ENCODE results near the gene PUS3.

Gene PUS3

GRCh38 chr11:125924384-125925007 lies 21.5 kb upstream of the PUS3 start:
- Histone ChIP-seq H3K14ac (ENCODE audit: low read length) (no peak overlapping the region), H3K9me3 (replicated peaks in 1 of 2; ENCODE audit: control insufficient read depth in 2 of 2, insufficient read depth in 1 of 2, low read depth in 1 of 2, low read length in 2 of 2) (no peaks in the 10 kb centered on the region), H4K8ac (ENCODE audit: low read depth, low read length) (no peak overlapping the region), H3K4me2 (ENCODE audit: insufficient read depth, low read length, poor library complexity, severe bottlenecking) (no peak overlapping the region), H3K27me3 (ENCODE audit: control insufficient read depth in 3 of 3, insufficient read depth in 3 of 3, low read depth in 1 of 3, low read length in 3 of 3) (peaks cover 0 to 20% (median 0%) of the 10 kb centered on the region in 3 experiments), H2BK15ac (ENCODE audit: low read length) (no peak overlapping the region), H3K23ac (ENCODE audit: low read depth, low read length, poor library complexity) (no peak overlapping the region), H2BK12ac (ENCODE audit: low read length) (no peak overlapping the region), H3K27ac (replicated peaks; ENCODE audit: low read length) (no peak overlapping the region), H3K36me3 (replicated peaks in 1 of 2; ENCODE audit: control insufficient read depth in 2 of 2, insufficient read depth in 2 of 2, low read length in 2 of 2) (no peaks in the 10 kb centered on the region), H2BK120ac (ENCODE audit: low read depth, low read length) (no peak overlapping the region), H3K4me3 (ENCODE audit: low read length in 2 of 2) (no peak overlapping the region), H2BK5ac (ENCODE audit: low read length) (no peak overlapping the region), H2AK5ac (ENCODE audit: low read depth, low read length) (no peak overlapping the region), H3K4me1 (ENCODE audit: control insufficient read depth in 2 of 2, insufficient read depth in 1 of 2, low read depth in 1 of 2, low read length in 2 of 2) (peaks cover 0 to 2% of the 10 kb centered on the region in 2 donors), H3K9ac (ENCODE audit: low read depth, low read length, poor library complexity) (no peak overlapping the region), H2AFZ (ENCODE audit: low read length) (no peak overlapping the region), H4K91ac (ENCODE audit: low read depth, low read length, poor library complexity) (no peak overlapping the region), H3K79me1 (ENCODE audit: low read depth, low read length) (no peaks in the 10 kb centered on the region), H3K18ac (ENCODE audit: low read length) (no peak overlapping the region), H3K4ac (ENCODE audit: low read length) (no peak overlapping the region)
- DNase-seq (ENCODE audit: low spot score), result no peak
- WGBS, 2 donors (ENCODE audit: extremely low coverage in 2 of 2, insufficient read length in 2 of 2, insufficient replicate concordance in 1 of 2), result no CpG with 5 or more reads among the region's 9 CpGs

GRCh38 chr11:125923633-125924032 lies 20.6 kb upstream of the PUS3 start:
- Histone ChIP-seq H2AFZ (ENCODE audit: low read length) (no peak overlapping the region), H3K36me3 (replicated peaks in 1 of 2; ENCODE audit: control insufficient read depth in 2 of 2, insufficient read depth in 2 of 2, low read length in 2 of 2) (no peaks in the 10 kb centered on the region), H3K9ac (ENCODE audit: low read depth, low read length, poor library complexity) (no peak overlapping the region), H3K18ac (ENCODE audit: low read length) (no peak overlapping the region), H3K14ac (ENCODE audit: low read length) (no peak overlapping the region), H4K8ac (ENCODE audit: low read depth, low read length) (no peak overlapping the region), H3K4ac (ENCODE audit: low read length) (no peak overlapping the region), H3K27ac (replicated peaks; ENCODE audit: low read length) (no peak overlapping the region), H4K91ac (ENCODE audit: low read depth, low read length, poor library complexity) (no peak overlapping the region), H2AK5ac (ENCODE audit: low read depth, low read length) (no peak overlapping the region), H2BK5ac (ENCODE audit: low read length) (no peak overlapping the region), H3K4me1 (ENCODE audit: control insufficient read depth in 2 of 2, insufficient read depth in 1 of 2, low read depth in 1 of 2, low read length in 2 of 2) (peaks cover 0 to 2% of the 10 kb centered on the region in 2 donors), H2BK120ac (ENCODE audit: low read depth, low read length) (no peak overlapping the region), H2BK12ac (ENCODE audit: low read length) (no peak overlapping the region), H3K23ac (ENCODE audit: low read depth, low read length, poor library complexity) (no peak overlapping the region), H3K4me3 (ENCODE audit: low read length in 2 of 2) (no peak overlapping the region), H3K4me2 (ENCODE audit: insufficient read depth, low read length, poor library complexity, severe bottlenecking) (no peak overlapping the region), H3K27me3 (ENCODE audit: control insufficient read depth in 3 of 3, insufficient read depth in 3 of 3, low read depth in 1 of 3, low read length in 3 of 3) (peaks cover 0 to 20% (median 0%) of the 10 kb centered on the region in 3 experiments), H2BK15ac (ENCODE audit: low read length) (no peak overlapping the region), H3K79me1 (ENCODE audit: low read depth, low read length) (no peaks in the 10 kb centered on the region), H3K9me3 (replicated peaks in 1 of 2; ENCODE audit: control insufficient read depth in 2 of 2, insufficient read depth in 1 of 2, low read depth in 1 of 2, low read length in 2 of 2) (no peaks in the 10 kb centered on the region)
- WGBS, 2 donors (ENCODE audit: extremely low coverage in 2 of 2, insufficient read length in 2 of 2, insufficient replicate concordance in 1 of 2), result no CpG with 5 or more reads among the region's 8 CpGs
- DNase-seq (ENCODE audit: low spot score), result no peak

- peak; percentile 79 for DNase-seq (ENCODE audit: low spot score)
Observed at GRCh38 chr11:125923012-125923579, 20.1 kb upstream of the PUS3 start.

GRCh38 chr11:125922156-125922555 lies 19.1 kb upstream of the PUS3 start:
- Histone ChIP-seq H3K4ac (ENCODE audit: low read length) (no peak overlapping the region), H2BK5ac (ENCODE audit: low read length) (no peak overlapping the region), H2BK120ac (ENCODE audit: low read depth, low read length) (no peak overlapping the region), H3K18ac (ENCODE audit: low read length) (no peak overlapping the region), H2BK12ac (ENCODE audit: low read length) (no peak overlapping the region), H3K4me3 (ENCODE audit: low read length in 2 of 2) (no peak overlapping the region), H3K79me1 (ENCODE audit: low read depth, low read length) (no peaks in the 10 kb centered on the region), H3K36me3 (replicated peaks in 1 of 2; ENCODE audit: control insufficient read depth in 2 of 2, insufficient read depth in 2 of 2, low read length in 2 of 2) (no peaks in the 10 kb centered on the region), H2BK15ac (ENCODE audit: low read length) (no peak overlapping the region), H4K91ac (ENCODE audit: low read depth, low read length, poor library complexity) (no peak overlapping the region), H3K23ac (ENCODE audit: low read depth, low read length, poor library complexity) (no peak overlapping the region), H3K27ac (replicated peaks; ENCODE audit: low read length) (no peak overlapping the region), H3K9ac (ENCODE audit: low read depth, low read length, poor library complexity) (no peak overlapping the region), H3K27me3 (ENCODE audit: control insufficient read depth in 3 of 3, insufficient read depth in 3 of 3, low read depth in 1 of 3, low read length in 3 of 3) (peaks cover 0 to 20% (median 0%) of the 10 kb centered on the region in 3 experiments), H4K8ac (ENCODE audit: low read depth, low read length) (no peak overlapping the region), H3K9me3 (replicated peaks in 1 of 2; ENCODE audit: control insufficient read depth in 2 of 2, insufficient read depth in 1 of 2, low read depth in 1 of 2, low read length in 2 of 2) (no peaks in the 10 kb centered on the region), H3K4me1 (ENCODE audit: control insufficient read depth in 2 of 2, insufficient read depth in 1 of 2, low read depth in 1 of 2, low read length in 2 of 2) (peaks cover 0 to 2% of the 10 kb centered on the region in 2 donors), H3K14ac (ENCODE audit: low read length) (no peak overlapping the region), H2AFZ (ENCODE audit: low read length) (no peak overlapping the region), H3K4me2 (ENCODE audit: insufficient read depth, low read length, poor library complexity, severe bottlenecking) (no peak overlapping the region), H2AK5ac (ENCODE audit: low read depth, low read length) (no peak overlapping the region)
- WGBS, 2 donors (ENCODE audit: extremely low coverage in 2 of 2, insufficient read length in 2 of 2, insufficient replicate concordance in 1 of 2), result no CpG with 5 or more reads among the region's 3 CpGs
- DNase-seq (ENCODE audit: low spot score), result no peak

More at GRCh38 chr11:125923012-125923579, 20.1 kb upstream of the PUS3 start:
- no CpG with 5 or more reads among the region's 8 CpGs for WGBS, 2 donors (ENCODE audit: extremely low coverage in 2 of 2, insufficient read length in 2 of 2, insufficient replicate concordance in 1 of 2)
- Histone ChIP-seq H2AFZ (ENCODE audit: low read length) (no peak overlapping the region), H3K14ac (ENCODE audit: low read length) (no peak overlapping the region), H2BK12ac (ENCODE audit: low read length) (no peak overlapping the region), H3K4me1 (ENCODE audit: control insufficient read depth in 2 of 2, insufficient read depth in 1 of 2, low read depth in 1 of 2, low read length in 2 of 2) (peaks cover 0 to 2% of the 10 kb centered on the region in 2 donors), H3K18ac (ENCODE audit: low read length) (no peak overlapping the region), H3K9ac (ENCODE audit: low read depth, low read length, poor library complexity) (no peak overlapping the region), H3K9me3 (replicated peaks in 1 of 2; ENCODE audit: control insufficient read depth in 2 of 2, insufficient read depth in 1 of 2, low read depth in 1 of 2, low read length in 2 of 2) (no peaks in the 10 kb centered on the region), H4K8ac (ENCODE audit: low read depth, low read length) (no peak overlapping the region), H3K23ac (ENCODE audit: low read depth, low read length, poor library complexity) (no peak overlapping the region), H4K91ac (ENCODE audit: low read depth, low read length, poor library complexity) (no peak overlapping the region), H3K27ac (replicated peaks; ENCODE audit: low read length) (no peak overlapping the region), H3K4me3 (ENCODE audit: low read length in 2 of 2) (no peak overlapping the region), H3K36me3 (replicated peaks in 1 of 2; ENCODE audit: control insufficient read depth in 2 of 2, insufficient read depth in 2 of 2, low read length in 2 of 2) (no peaks in the 10 kb centered on the region), H3K27me3 (ENCODE audit: control insufficient read depth in 3 of 3, insufficient read depth in 3 of 3, low read depth in 1 of 3, low read length in 3 of 3) (peaks cover 0 to 20% (median 0%) of the 10 kb centered on the region in 3 experiments), H3K4ac (ENCODE audit: low read length) (no peak overlapping the region), H2BK15ac (ENCODE audit: low read length) (no peak overlapping the region), H2BK120ac (ENCODE audit: low read depth, low read length) (no peak overlapping the region), H3K4me2 (ENCODE audit: insufficient read depth, low read length, poor library complexity, severe bottlenecking) (no peak overlapping the region), H3K79me1 (ENCODE audit: low read depth, low read length) (no peaks in the 10 kb centered on the region), H2AK5ac (ENCODE audit: low read depth, low read length) (no peak overlapping the region), H2BK5ac (ENCODE audit: low read length) (no peak overlapping the region)
